ENCODE results near the gene PITPNM3. TPM values are rescaled to one million over a fixed set of nuclear protein-coding genes. Genes with fewer than 3 reads are reported as not detected.

PITPNM3 gene
- total RNA-seq, 1 donor from 2014 or later: 1.1 TPM

DNA sequence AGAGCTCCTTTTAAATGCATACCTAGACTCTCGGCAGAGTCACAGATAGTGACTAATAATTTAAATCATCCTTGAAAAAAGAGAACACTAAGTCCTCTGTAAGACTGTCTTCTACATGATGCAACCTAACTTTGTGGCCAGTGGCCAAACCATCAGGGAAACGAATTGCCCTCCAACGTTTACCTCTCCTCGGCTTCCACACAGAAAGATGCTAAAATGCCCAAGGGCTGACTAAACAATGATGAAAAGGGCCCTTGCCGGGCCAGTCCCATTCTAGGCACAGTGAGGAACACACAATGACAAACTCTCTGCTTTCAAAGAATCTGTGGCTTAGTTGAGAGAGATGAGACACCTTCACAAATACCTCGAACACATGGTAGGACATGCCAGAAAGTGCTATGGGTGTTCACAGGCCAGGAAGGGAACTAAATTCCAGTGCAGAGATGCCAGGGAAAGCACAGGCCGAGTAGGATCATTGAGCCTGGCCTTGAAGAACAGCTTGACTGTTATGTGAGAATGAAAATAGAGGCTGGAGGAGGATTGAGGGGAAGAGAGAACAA, 35.3 kb upstream of the PITPNM3 start:
- H3K4me3 Mint-ChIP-seq: no peak overlapping the region
- POLR2A ChIA-PET: no interaction called here

DNA sequence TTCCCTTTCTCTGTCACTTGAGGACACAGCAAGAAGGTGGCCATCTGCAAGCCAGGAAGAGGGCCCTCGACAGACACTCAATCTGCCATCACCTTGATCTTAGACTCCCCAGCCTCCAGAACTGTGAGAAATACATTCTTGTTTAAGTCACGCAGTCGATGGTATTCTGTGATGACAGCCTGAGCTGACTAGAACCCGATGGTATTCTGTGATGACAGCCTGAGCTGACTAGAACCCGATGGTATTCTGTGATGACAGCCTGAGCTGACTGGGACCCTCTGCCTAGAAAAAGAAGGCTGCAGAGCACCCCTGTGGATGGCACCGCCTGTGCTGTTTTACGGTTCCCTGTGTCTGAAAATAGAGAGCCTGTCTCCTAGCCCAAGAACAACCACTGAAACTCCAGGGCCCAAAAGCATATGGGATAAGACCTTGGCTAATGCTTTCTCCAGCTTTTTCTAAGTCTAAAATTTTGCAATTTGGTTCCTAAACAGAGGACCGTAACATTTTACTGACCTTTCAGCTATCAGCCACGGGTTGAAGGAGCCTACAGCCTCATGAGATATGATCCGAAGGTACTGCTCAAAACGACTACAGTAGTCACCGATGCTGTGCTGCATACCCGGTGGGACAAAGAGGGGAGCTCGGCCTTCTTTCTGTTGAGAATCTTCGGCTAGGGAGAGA, 33.1 kb upstream of the PITPNM3 start:
- Mint-ChIP-seq H3K36me3 (ENCODE audit: low read depth) (peaks cover 86% of the 10 kb centered on the region), H3K27me3 (no peaks in the 10 kb centered on the region), H3K4me1 (no peaks in the 10 kb centered on the region), H3K27ac (no peak overlapping the region), H3K9me3 (peaks cover 5% of the 10 kb centered on the region), H3K4me3 (no peak overlapping the region)
- no peak for ATAC-seq (ENCODE audit: low read depth)
- DNase-seq: no peak
- ChIA-PET POLR2A (no interaction called here), CTCF (no interaction called here)
- TF ChIP-seq, protein P1, sequence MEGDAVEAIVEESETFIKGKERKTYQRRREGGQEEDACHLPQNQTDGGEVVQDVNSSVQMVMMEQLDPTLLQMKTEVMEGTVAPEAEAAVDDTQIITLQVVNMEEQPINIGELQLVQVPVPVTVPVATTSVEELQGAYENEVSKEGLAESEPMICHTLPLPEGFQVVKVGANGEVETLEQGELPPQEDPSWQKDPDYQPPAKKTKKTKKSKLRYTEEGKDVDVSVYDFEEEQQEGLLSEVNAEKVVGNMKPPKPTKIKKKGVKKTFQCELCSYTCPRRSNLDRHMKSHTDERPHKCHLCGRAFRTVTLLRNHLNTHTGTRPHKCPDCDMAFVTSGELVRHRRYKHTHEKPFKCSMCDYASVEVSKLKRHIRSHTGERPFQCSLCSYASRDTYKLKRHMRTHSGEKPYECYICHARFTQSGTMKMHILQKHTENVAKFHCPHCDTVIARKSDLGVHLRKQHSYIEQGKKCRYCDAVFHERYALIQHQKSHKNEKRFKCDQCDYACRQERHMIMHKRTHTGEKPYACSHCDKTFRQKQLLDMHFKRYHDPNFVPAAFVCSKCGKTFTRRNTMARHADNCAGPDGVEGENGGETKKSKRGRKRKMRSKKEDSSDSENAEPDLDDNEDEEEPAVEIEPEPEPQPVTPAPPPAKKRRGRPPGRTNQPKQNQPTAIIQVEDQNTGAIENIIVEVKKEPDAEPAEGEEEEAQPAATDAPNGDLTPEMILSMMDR (IDR thresholded peaks at IDR 0.05): no peak
- intact Hi-C loops (cut with micrococcal nuclease): no loop called here

More for the DNA sequence above, 35.3 kb upstream of the PITPNM3 start:
- Mint-ChIP-seq H3K36me3 (ENCODE audit: low read depth) (peaks cover 84% of the 10 kb centered on the region), H3K27me3 (no peaks in the 10 kb centered on the region), H3K4me1 (no peaks in the 10 kb centered on the region), H3K27ac (no peak overlapping the region), H3K9me3 (no peaks in the 10 kb centered on the region)
- CTCF ChIA-PET: no interaction called here
- intact Hi-C loops (cut with micrococcal nuclease): no loop called here
- TF ChIP-seq, protein P1 (IDR thresholded peaks at IDR 0.05): no peak
- no peak for ATAC-seq (ENCODE audit: low read depth)
- no peak for DNase-seq

DNA sequence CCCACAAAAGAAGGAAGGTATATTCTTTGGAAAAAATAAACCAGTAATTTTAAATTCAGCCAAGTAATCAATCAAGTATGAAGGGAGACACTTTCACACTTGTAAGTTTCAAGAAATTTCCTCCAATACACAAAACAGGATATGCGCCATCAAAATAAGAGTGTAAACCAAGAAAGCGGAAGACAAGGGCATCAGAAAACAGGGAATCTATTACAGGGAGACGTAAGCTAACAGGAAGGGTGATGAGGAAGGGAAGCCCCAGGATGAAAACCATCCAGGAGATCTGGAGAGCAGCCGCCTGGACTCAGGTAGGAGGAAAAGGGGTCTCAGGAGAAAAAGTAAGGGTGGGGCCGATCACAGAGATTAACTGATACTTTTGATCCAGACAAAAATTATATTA, 31.8 kb upstream of the PITPNM3 start:
- Mint-ChIP-seq H3K27ac (no peak overlapping the region), H3K27me3 (no peaks in the 10 kb centered on the region), H3K36me3 (ENCODE audit: low read depth) (peaks cover 90% of the 10 kb centered on the region), H3K4me1 (no peaks in the 10 kb centered on the region), H3K4me3 (no peak overlapping the region), H3K9me3 (peaks cover 5% of the 10 kb centered on the region)
- TF ChIP-seq, protein P1 (IDR thresholded peaks at IDR 0.05): no peak
- intact Hi-C loops (cut with micrococcal nuclease): no loop called here
- ChIA-PET CTCF (no interaction called here), POLR2A (no interaction called here)
- DNase-seq (no peak), ATAC-seq (ENCODE audit: low read depth) (no peak)

DNA sequence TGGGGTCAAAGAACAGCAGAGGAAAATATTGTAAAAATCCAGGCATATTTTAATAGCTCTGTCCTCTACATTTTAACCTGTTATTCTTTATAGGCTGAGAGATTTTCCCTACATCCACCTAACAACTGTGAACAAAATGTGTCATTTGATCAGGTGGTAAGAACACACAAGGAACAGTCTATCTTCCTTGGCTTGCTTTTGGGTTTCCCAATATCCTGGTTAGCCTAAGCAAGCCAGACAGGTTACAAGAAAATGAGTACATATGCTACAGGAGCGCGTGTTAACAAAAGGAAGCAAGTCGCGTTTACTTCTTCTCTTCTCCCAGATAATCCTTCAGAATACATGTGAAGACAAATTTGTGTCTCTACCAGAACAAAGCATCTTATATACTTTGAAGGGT, 31.0 kb upstream of the PITPNM3 start:
- intact Hi-C loops (cut with micrococcal nuclease): no loop called here
- POLR2A ChIA-PET: no interaction called here
- CTCF ChIA-PET: no interaction called here
- Mint-ChIP-seq H3K36me3 (ENCODE audit: low read depth) (peaks cover 92% of the 10 kb centered on the region), H3K27ac (no peak overlapping the region), H3K9me3 (peaks cover 5% of the 10 kb centered on the region), H3K27me3 (no peaks in the 10 kb centered on the region), H3K4me3 (no peak overlapping the region), H3K4me1 (no peaks in the 10 kb centered on the region)
- TF ChIP-seq, protein P1 (IDR thresholded peaks at IDR 0.05): no peak
- DNase-seq: no peak
- no peak for ATAC-seq (ENCODE audit: low read depth)

DNA sequence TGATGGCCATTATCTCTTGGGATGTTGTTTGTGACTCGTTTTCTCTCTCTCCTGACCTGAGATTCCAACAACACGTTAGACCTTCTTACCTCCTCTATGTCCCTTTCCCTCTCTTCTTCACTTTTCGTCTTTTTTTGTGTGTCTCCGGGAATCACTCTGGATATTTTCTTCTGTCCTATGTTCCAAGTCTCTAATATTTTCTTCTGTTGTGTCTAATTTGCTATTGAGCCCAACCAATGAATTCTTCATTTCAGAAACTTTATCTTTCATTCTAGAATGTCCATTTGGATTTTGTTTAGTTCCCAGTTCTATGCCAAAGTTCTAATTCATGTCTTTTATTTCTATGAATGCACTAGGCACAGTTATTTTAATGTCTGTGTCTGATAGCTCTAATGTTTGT, 27.1 kb upstream of the PITPNM3 start:
- no peak for ATAC-seq (ENCODE audit: low read depth)
- Mint-ChIP-seq H3K27me3 (no peaks in the 10 kb centered on the region), H3K4me1 (no peaks in the 10 kb centered on the region), H3K4me3 (no peak overlapping the region), H3K27ac (no peak overlapping the region), H3K9me3 (peaks cover 5% of the 10 kb centered on the region), H3K36me3 (ENCODE audit: low read depth) (peaks cover 72% of the 10 kb centered on the region)
- intact Hi-C loops (cut with micrococcal nuclease): no loop called here
- CTCF ChIA-PET: no interaction called here
- POLR2A ChIA-PET: no interaction called here
- TF ChIP-seq, protein P1 (IDR thresholded peaks at IDR 0.05): no peak
- DNase-seq: no peak
